Panc1 (cell line): ENCODE data around the gene ANO1. TPM values are rescaled to one million over a fixed set of nuclear protein-coding genes. Genes with fewer than 3 reads are reported as not detected.

Experiments used
- ATAC-seq: fragments of 200-7000 bp; cut with Tn5 transposase; 2 replicates; pipeline ENCODE4 v1.9.1; 2020; ENCODE audit warnings: mild to moderate bottlenecking, moderate library complexity
- BruUV-seq: library from RNA; stranded (reverse); fragments of 400-500 nt; replicated peaks from 2 replicates; lab custom pipeline; 2021; lab: Mats Ljungman, UMichigan
- CTCF ChIA-PET: fragments of 300-600 bp; sonication (Branson Sonifier 250); formaldehyde crosslinking; loops from one replicate; lab custom pipeline; 2022; ENCODE audit warnings: antibody characterized with exemption; lab: Charles Lee
- POLR2A ChIA-PET: fragments of 300-600 bp; sonication (Branson Sonifier 250); formaldehyde crosslinking; loops from one replicate; lab custom pipeline; 2022; ENCODE audit warnings: antibody characterized with exemption; lab: Charles Lee
- DNase-seq: peaks from one replicate; pipeline ENCODE4 v3.0.0-alpha.2; 2010; ENCODE audit warnings: low read depth, low spot score
- H3K27ac ChIP-seq: 2 replicates; pipeline ENCODE4 v1.5.1; 2011; ENCODE audit warnings: mild to moderate bottlenecking, low read length, inconsistent platforms
- H3K27me3 ChIP-seq: fragments of 200-500 bp; sonication (Bioruptor generic); 2 replicates; pipeline ENCODE4 v1.6.0; 2014; ENCODE audit warnings: low read length, inconsistent platforms; ENCODE audit not compliant: control insufficient read depth, insufficient read depth
- H3K36me3 ChIP-seq: fragments of 200-500 bp; sonication (Bioruptor generic); 2 replicates; pipeline ENCODE4 v1.5.1; 2014; ENCODE audit warnings: inconsistent platforms, mild to moderate bottlenecking, low read length, moderate library complexity; ENCODE audit not compliant: control insufficient read depth, insufficient read depth
- H3K4me1 ChIP-seq: 2 replicates; pipeline ENCODE4 v1.5.1; 2011; ENCODE audit warnings: inconsistent platforms, mild to moderate bottlenecking, low read length, moderate library complexity; ENCODE audit not compliant: control insufficient read depth, insufficient read depth
- H3K4me3 ChIP-seq, 2 experiments: 2 replicates each; pipeline ENCODE4 v1.5.1; 2011 to 2012; ENCODE audit warnings: low read depth in 2 of 2, low read length in 2 of 2, mild to moderate bottlenecking in 2 of 2, inconsistent platforms in 1 of 2, moderate library complexity in 1 of 2
- H3K9me3 ChIP-seq: fragments of 200-500 bp; sonication (Bioruptor generic); 2 replicates; pipeline ENCODE4 v1.5.1; 2014; ENCODE audit warnings: low read depth, mild to moderate bottlenecking, inconsistent platforms, low read length, moderate library complexity; ENCODE audit not compliant: control insufficient read depth, insufficient read depth
- CTCF ChIP-seq: fragments of 450-650 bp; IDR thresholded peaks from 2 replicates; pipeline ENCODE4 v1.5.1; 2017; ENCODE audit warnings: mild to moderate bottlenecking
- POLR2AphosphoS5 ChIP-seq: IDR thresholded peaks from 2 replicates; pipeline ENCODE4 v1.6.1; 2012; ENCODE audit warnings: mild to moderate bottlenecking, low read depth, low read length, moderate library complexity
- REST ChIP-seq, 2 experiments: IDR thresholded peaks; 2 replicates each; pipeline ENCODE4 v1.6.1; 2011 to 2012; ENCODE audit warnings: low read depth in 2 of 2, control low read depth in 1 of 2, low read length in 1 of 2, mild to moderate bottlenecking in 1 of 2, moderate library complexity in 1 of 2; ENCODE audit not compliant: insufficient read depth in 1 of 2
- SIN3A ChIP-seq: IDR thresholded peaks from 2 replicates; pipeline ENCODE4 v1.6.1; 2012; ENCODE audit warnings: low read depth, mild to moderate bottlenecking, low read length, moderate library complexity, borderline replicate concordance; ENCODE audit not compliant: insufficient read depth
- TCF7L2 ChIP-seq: IDR thresholded peaks from 2 replicates; pipeline ENCODE4 v1.6.1; 2011; ENCODE audit warnings: mild to moderate bottlenecking, low read depth, low read length, inconsistent platforms
- in situ Hi-C: cut with HindIII; loops from 2 replicates; pipeline ENCODE4 v1.10.0; 2016; ENCODE audit warnings: low sequenced_read_pairs, low pct_unique_long_range_greater_than_20kb
- intact Hi-C: fragments of 100-400 bp; cut with micrococcal nuclease; formaldehyde crosslinking; loops from one replicate; pipeline ENCODE4 v1.10.0; 2022; ENCODE audit not compliant: unreplicated experiment
- total RNA-seq: library from RNA; stranded (reverse); gene quantifications from one replicate; pipeline ENCODE4 v1.2.1, GENCODE V29; 2021; ENCODE audit not compliant: unreplicated experiment

Gene ANO1
- total RNA-seq, 1 experiment from 2014 or later, result 2.3 TPM

GRCh38 chr11:70128435-70128906 lies 50.4 kb downstream of the ANO1 start:
- Histone ChIP-seq H3K4me1 (peaks cover 18% of the 10 kb centered on the region), H3K27me3 (no peaks in the 10 kb centered on the region), H3K36me3 (no peaks in the 10 kb centered on the region), H3K9me3 (no peaks in the 10 kb centered on the region), H3K27ac (peak overlapping the region; percentile 5; the same call in 1 of the 2 replicates), H3K4me3 (no peak overlapping the region)
- ChIA-PET CTCF (interaction anchor here (0.6 to 0.7 kb wide), 4 partner anchors 41 to 292 kb away, joined by 3 to 10 read pairs (median 5); no protein-coding TSS in a partner anchor), POLR2A (no interaction called here)
- TF ChIP-seq REST (IDR thresholded peaks at IDR 0.05; ENCODE audit: insufficient read depth in 1 of 2, low read depth in 2 of 2, low read length in 1 of 2) (peak in 1 of 2 experiments; percentile 41; a peak in 1 of 4 replicates), SIN3A (no peak)
- peak; percentile 85 for ATAC-seq
- no TSS peak for BruUV-seq
- in situ Hi-C loops, result no loop called here
- intact Hi-C loops, result no loop called here
- no peak for DNase-seq

- BruUV-seq, result no TSS peak
- no peaks in the 10 kb centered on the region for H3K9me3 ChIP-seq
- H3K4me1 ChIP-seq, result peaks cover 18% of the 10 kb centered on the region
- no peak overlapping the region for H3K4me3 ChIP-seq
- DNase-seq (no peak), ATAC-seq (no peak)
- CTCF ChIA-PET, result interaction anchor here (0.6 kb wide), 2 partner anchors 68 to 188 kb away, joined by 6 to 8 read pairs; no protein-coding TSS in a partner anchor
- no peaks in the 10 kb centered on the region for H3K27me3 ChIP-seq
- TF ChIP-seq REST (IDR thresholded peaks at IDR 0.05; ENCODE audit: insufficient read depth in 1 of 2, low read depth in 2 of 2, low read length in 1 of 2) (no peak), POLR2AphosphoS5 (no peak), TCF7L2 (no peak), CTCF (no peak), SIN3A (no peak)
- in situ Hi-C loops, result no loop called here
- peak overlapping the region; percentile 5; the same call in 1 of the 2 replicates for H3K27ac ChIP-seq
- no peaks in the 10 kb centered on the region for H3K36me3 ChIP-seq
- POLR2A ChIA-PET, result no interaction called here
- intact Hi-C loops, result no loop called here
Measured at GRCh38 chr11:70129051-70129592, 51.0 kb downstream of the ANO1 start.
